ENCODE results near the gene UCP2. TPM values are rescaled to one million over a fixed set of nuclear protein-coding genes. Genes with fewer than 3 reads are reported as not detected.

The UCP2 gene
- total and polyA plus RNA-seq, 9 of the 15 experiments (the other 6 are each of a cell fraction or from before 2014, with no cell fraction given): 19.2 to 216 (median 87.9) TPM

DNA sequence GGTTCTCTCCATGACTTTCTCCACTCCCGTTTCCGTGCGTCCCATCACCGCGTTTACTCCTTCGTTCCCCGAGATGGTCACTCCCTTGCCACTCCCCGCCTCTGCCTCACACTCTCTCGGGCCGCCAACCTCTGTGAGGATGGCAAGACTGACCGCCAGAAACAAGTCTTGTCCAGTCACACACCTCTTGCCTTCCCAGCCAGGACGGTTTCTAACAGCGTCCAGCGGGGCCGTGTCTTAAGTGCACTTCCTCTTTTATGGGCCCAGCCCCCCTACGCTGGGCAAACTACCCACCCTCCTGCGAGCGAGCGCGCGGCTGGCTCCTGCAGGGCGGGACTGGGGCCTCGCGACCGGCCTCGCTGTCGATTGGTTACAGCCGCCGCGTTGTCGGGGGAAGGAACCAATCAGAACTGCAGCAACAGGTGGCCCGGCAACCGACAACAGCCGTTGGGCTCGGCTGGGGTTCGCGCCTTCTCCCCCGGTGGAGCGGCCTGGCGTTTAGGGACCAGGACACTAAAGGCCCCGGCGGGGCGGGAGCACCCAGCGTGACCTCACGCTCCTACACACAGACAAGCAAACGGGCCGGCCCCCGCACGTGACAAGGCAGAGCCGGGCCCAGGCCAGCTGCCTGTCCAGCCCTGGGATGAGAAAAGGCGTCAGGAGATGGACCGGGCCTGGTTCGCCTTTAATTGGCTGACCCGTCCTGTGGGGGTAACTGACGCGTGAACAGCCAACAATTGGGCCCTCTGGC, 522 bp upstream of the UCP2 start (continued):
- TF ChIP-seq, protein P1, sequence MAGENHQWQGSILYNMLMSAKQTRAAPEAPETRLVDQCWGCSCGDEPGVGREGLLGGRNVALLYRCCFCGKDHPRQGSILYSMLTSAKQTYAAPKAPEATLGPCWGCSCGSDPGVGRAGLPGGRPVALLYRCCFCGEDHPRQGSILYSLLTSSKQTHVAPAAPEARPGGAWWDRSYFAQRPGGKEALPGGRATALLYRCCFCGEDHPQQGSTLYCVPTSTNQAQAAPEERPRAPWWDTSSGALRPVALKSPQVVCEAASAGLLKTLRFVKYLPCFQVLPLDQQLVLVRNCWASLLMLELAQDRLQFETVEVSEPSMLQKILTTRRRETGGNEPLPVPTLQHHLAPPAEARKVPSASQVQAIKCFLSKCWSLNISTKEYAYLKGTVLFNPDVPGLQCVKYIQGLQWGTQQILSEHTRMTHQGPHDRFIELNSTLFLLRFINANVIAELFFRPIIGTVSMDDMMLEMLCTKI (IDR thresholded peaks at IDR 0.05; ENCODE audit: partially characterized antibody): no peak
- no peak for TF ChIP-seq ZNF589 (CRISPR knock-in tag; IDR thresholded peaks at IDR 0.05; ENCODE audit: low read depth)
- TF ChIP-seq NFXL1 (CRISPR knock-in tag; IDR thresholded peaks at IDR 0.05): peak; percentile 62; the same call in 1 of the 2 replicates
- TF ChIP-seq SMAD2 (IDR thresholded peaks at IDR 0.05; ENCODE audit: low read depth, low read length): no peak
- peak in 1 of 2 experiments; percentile 61; a peak in 2 of 4 replicates for TF ChIP-seq TEAD1 (CRISPR knock-in tag; IDR thresholded peaks at IDR 0.05)
- TF ChIP-seq, protein P2, sequence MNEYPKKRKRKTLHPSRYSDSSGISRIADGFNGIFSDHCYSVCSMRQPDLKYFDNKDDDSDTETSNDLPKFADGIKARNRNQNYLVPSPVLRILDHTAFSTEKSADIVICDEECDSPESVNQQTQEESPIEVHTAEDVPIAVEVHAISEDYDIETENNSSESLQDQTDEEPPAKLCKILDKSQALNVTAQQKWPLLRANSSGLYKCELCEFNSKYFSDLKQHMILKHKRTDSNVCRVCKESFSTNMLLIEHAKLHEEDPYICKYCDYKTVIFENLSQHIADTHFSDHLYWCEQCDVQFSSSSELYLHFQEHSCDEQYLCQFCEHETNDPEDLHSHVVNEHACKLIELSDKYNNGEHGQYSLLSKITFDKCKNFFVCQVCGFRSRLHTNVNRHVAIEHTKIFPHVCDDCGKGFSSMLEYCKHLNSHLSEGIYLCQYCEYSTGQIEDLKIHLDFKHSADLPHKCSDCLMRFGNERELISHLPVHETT (CRISPR knock-in tag; conservative IDR thresholded peaks at IDR 0.05 in 1 of 2, IDR thresholded peaks at IDR 0.05 in 1 of 2): peak in 1 of 2 experiments; percentile 93; a peak in 2 of 4 replicates
- peak in 1 of 2 experiments; percentile 60; a peak in 2 of 4 replicates for TF ChIP-seq HDAC1 (IDR thresholded peaks at IDR 0.05)
- TF ChIP-seq GATAD2B (IDR thresholded peaks at IDR 0.05; ENCODE audit: borderline replicate concordance): peak; percentile 65; the same call in 1 of the 2 replicates
- TF ChIP-seq, protein P3, sequence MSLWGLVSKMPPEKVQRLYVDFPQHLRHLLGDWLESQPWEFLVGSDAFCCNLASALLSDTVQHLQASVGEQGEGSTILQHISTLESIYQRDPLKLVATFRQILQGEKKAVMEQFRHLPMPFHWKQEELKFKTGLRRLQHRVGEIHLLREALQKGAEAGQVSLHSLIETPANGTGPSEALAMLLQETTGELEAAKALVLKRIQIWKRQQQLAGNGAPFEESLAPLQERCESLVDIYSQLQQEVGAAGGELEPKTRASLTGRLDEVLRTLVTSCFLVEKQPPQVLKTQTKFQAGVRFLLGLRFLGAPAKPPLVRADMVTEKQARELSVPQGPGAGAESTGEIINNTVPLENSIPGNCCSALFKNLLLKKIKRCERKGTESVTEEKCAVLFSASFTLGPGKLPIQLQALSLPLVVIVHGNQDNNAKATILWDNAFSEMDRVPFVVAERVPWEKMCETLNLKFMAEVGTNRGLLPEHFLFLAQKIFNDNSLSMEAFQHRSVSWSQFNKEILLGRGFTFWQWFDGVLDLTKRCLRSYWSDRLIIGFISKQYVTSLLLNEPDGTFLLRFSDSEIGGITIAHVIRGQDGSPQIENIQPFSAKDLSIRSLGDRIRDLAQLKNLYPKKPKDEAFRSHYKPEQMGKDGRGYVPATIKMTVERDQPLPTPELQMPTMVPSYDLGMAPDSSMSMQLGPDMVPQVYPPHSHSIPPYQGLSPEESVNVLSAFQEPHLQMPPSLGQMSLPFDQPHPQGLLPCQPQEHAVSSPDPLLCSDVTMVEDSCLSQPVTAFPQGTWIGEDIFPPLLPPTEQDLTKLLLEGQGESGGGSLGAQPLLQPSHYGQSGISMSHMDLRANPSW (CRISPR knock-in tag; IDR thresholded peaks at IDR 0.05): no peak; the same call in 1 of the 2 replicates
- no peak for TF ChIP-seq HNRNPUL1 (IDR thresholded peaks at IDR 0.05; ENCODE audit: low read length)
- peak; percentile 75 for TF ChIP-seq NFYB (IDR thresholded peaks at IDR 0.05; ENCODE audit: extremely low read depth, insufficient read length)
- peak; percentile 94 for TF ChIP-seq ZNF766 (CRISPR knock-in tag; conservative IDR thresholded peaks at IDR 0.05)

Data from K562 (cell line).